ENCODE measurements around the gene IQCH.
"Not testable (repeated sequence)": the region's sequence is repeated elsewhere in the genome, so short reads cannot be mapped to it uniquely, and the experiment has no call there.

IQCH gene

DNA sequence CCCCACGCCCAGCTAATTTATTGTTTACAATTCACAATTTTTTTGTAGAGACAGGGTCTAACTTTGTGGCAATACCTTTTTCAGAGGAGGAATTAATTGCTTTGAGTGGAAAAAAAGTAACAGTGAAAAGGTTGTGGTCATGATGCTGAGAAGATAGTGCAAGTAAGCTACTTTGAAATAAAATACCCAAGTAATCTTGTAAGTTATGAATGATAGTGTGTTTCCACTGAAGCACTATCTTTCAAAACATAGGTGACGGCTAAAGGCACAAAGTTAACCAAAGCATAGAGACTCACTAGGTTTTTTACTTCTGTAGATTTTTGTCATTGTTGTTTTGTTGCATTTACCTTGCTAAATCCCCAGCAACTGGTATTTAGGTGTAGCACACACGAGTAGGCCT lies 165.1 kb downstream of the IQCH start:
- H3K27ac ChIP-seq (ENCODE audit: low read length), result no peak overlapping the region
- no peaks in the 10 kb centered on the region for H3K9me3 ChIP-seq (ENCODE audit: control insufficient read depth in 1 of 2, low read length in 2 of 2)
- peaks cover 0 to 5% of the 10 kb centered on the region in 2 donors for H3K36me3 ChIP-seq (ENCODE audit: control insufficient read depth in 1 of 2, insufficient read depth in 2 of 2, low read length in 2 of 2)
- H3K27me3 ChIP-seq (ENCODE audit: low read depth, low read length), result no peaks in the 10 kb centered on the region
- H3K4me3 ChIP-seq (ENCODE audit: low read depth in 1 of 2, low read length in 2 of 2), result no peak overlapping the region
- H3K4me1 ChIP-seq (ENCODE audit: control insufficient read depth in 1 of 2, insufficient read depth in 2 of 2, low read length in 2 of 2), result no peaks in the 10 kb centered on the region

DNA sequence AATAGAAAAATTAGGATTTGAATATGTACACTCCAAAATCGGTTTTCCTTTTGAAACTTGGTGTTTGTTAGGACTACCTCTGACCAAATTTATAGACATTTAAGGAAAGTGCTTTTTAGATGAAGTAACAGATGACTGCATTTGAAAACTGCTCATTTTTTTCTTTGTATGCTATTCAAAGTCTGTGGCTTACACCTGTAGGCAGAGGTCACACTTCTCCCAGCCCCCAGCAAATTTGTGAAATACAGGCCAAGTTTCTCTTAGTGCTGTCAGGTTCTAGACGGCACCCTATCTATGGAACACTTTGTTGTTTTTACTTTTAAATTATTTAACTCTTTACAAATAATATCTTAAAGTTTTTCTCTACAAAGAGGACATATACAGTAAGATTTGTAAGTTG lies 165.6 kb downstream of the IQCH start:
- no peaks in the 10 kb centered on the region for H3K9me3 ChIP-seq (ENCODE audit: control insufficient read depth in 1 of 2, low read length in 2 of 2)
- no peak overlapping the region for H3K27ac ChIP-seq (ENCODE audit: low read length)
- H3K4me1 ChIP-seq (ENCODE audit: control insufficient read depth in 1 of 2, insufficient read depth in 2 of 2, low read length in 2 of 2), result no peaks in the 10 kb centered on the region
- no peaks in the 10 kb centered on the region for H3K27me3 ChIP-seq (ENCODE audit: low read depth, low read length)
- H3K4me3 ChIP-seq (ENCODE audit: low read depth in 1 of 2, low read length in 2 of 2), result no peak overlapping the region
- H3K36me3 ChIP-seq (ENCODE audit: control insufficient read depth in 1 of 2, insufficient read depth in 2 of 2, low read length in 2 of 2), result peaks cover 0 to 5% of the 10 kb centered on the region in 2 donors

DNA sequence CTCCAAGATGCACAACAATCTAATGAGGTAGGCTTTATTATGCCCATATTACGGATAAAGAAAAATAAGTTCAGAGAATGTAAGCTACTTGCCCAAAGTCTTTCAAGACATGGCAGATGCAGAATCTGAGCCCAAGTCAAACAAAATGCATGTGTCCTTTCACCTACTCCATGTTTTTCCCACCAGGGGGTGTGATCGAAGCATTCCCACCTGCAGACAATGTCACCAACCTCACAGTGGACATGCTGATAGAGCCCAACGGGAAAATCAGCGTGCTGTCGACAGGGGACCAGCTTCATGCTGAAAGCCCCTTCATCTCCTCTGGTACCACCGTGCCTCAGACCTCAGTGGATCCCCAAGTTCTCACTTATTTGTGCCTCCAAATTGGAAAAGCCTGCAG lies 166.5 kb downstream of the IQCH start:
- Histone ChIP-seq H3K27me3 (ENCODE audit: low read depth, low read length) (no peaks in the 10 kb centered on the region), H3K27ac (ENCODE audit: low read length) (no peak overlapping the region), H3K36me3 (ENCODE audit: control insufficient read depth in 1 of 2, insufficient read depth in 2 of 2, low read length in 2 of 2) (peaks cover 0 to 5% of the 10 kb centered on the region in 2 donors), H3K4me3 (ENCODE audit: low read depth in 1 of 2, low read length in 2 of 2) (no peak overlapping the region), H3K4me1 (ENCODE audit: control insufficient read depth in 1 of 2, insufficient read depth in 2 of 2, low read length in 2 of 2) (no peaks in the 10 kb centered on the region), H3K9me3 (ENCODE audit: control insufficient read depth in 1 of 2, low read length in 2 of 2) (no peaks in the 10 kb centered on the region)

DNA sequence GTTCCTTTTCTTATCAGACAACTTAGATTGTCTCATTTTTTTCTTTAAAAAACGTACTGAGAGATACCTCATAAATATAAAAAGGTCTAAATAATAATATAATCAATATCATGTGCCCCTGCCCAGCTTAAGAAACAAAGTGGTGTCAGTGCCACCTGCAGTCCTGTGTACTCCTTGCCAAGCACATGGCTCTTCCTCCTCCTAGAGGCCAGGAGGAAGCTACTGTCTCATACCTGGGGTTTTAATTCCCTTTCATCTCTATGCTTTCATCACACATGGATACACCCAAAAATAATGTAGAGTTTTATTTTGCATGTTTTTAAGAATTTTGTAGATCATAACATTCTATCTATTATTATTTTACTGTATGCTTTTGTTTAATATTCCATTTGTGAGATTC lies 167.7 kb downstream of the IQCH start:
- H3K27me3 ChIP-seq (ENCODE audit: low read depth, low read length), result no peaks in the 10 kb centered on the region
- H3K36me3 ChIP-seq (ENCODE audit: control insufficient read depth in 1 of 2, insufficient read depth in 2 of 2, low read length in 2 of 2), result peaks cover 0 to 5% of the 10 kb centered on the region in 2 donors
- no peaks in the 10 kb centered on the region for H3K4me1 ChIP-seq (ENCODE audit: control insufficient read depth in 1 of 2, insufficient read depth in 2 of 2, low read length in 2 of 2)
- H3K4me3 ChIP-seq (ENCODE audit: low read depth in 1 of 2, low read length in 2 of 2), result no peak overlapping the region
- no peaks in the 10 kb centered on the region for H3K9me3 ChIP-seq (ENCODE audit: control insufficient read depth in 1 of 2, low read length in 2 of 2)
- no peak overlapping the region for H3K27ac ChIP-seq (ENCODE audit: low read length)

- no peaks in the 10 kb centered on the region for H3K27me3 ChIP-seq (ENCODE audit: low read depth, low read length)
- no peak overlapping the region for H3K27ac ChIP-seq (ENCODE audit: low read length)
- no peak overlapping the region for H3K4me3 ChIP-seq (ENCODE audit: low read depth in 1 of 2, low read length in 2 of 2)
- no peaks in the 10 kb centered on the region for H3K36me3 ChIP-seq (ENCODE audit: control insufficient read depth in 1 of 2, insufficient read depth in 2 of 2, low read length in 2 of 2)
- H3K4me1 ChIP-seq (ENCODE audit: control insufficient read depth in 1 of 2, insufficient read depth in 2 of 2, low read length in 2 of 2), result no peaks in the 10 kb centered on the region
- no peaks in the 10 kb centered on the region for H3K9me3 ChIP-seq (ENCODE audit: control insufficient read depth in 1 of 2, low read length in 2 of 2)
Observed at GRCh38 chr15:67433495-67434099, 179.0 kb downstream of the IQCH start.

DNA sequence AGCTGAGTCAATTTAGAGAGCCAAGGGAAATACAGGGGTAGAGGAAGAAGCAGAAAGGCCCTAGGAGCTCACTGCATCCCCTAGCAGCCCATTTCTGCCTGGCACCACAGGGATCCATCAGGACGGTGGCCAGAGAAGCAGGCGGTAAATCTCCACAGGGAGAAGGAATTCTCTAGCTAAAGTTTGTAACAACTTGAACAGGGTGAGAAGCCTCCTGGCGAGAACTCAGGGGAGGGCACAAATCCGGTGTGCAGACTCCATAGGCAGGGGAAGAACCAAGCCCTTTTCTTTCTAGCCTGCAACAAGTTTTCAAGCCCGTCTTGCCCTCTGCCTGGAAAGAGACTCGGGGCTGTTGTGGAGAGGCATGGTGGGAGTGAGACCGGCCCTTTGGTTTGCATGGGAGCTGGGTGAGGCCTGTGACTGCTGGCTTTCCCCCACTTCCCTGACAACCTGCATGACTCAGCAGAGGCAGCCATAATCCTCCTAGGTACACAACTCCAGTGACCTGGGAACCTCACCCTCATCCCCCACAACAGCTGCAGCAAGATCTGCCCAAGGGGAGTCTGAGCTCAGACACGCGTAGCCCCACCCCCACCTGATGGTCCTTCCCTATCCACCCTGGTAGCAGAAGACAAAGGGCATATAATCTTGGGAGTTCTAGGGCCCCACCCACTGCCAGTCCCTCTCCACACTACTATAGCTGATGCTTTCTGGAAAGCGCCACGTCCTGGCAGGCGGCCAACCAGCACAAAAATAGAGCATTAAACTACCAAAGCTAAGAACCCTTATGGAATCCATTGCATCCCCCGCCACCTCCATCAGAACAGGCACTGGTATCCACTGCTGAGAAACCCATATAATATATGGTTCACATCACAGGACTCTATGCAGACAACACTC lies 182.0 kb downstream of the IQCH start:
- not testable (repeated sequence) for H3K27ac ChIP-seq (ENCODE audit: low read length); H3K4me1 ChIP-seq (ENCODE audit: control insufficient read depth in 1 of 2, insufficient read depth in 2 of 2, low read length in 2 of 2); H3K4me3 ChIP-seq (ENCODE audit: low read depth in 1 of 2, low read length in 2 of 2); H3K36me3 ChIP-seq (ENCODE audit: control insufficient read depth in 1 of 2, insufficient read depth in 2 of 2, low read length in 2 of 2); H3K27me3 ChIP-seq (ENCODE audit: low read depth, low read length); H3K9me3 ChIP-seq (ENCODE audit: control insufficient read depth in 1 of 2, low read length in 2 of 2)

DNA sequence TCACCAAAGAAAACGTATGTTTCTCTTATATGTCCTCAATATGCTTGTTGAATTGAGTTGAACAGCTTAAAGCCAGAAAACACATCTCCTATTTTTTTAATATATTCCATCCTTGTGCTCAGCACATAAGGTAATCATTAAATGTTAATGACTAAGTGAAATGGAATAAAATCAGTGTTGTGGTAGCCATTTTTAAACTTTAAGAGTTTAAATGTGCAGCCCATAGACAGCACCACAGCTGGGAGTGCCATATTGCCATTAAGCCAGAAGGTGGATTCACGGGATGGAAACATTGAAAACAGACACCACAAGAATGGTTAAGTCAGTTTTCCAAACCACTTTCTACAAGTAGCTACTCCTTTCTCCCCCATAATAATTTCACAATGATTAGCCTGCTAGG lies 189.5 kb downstream of the IQCH start:
- H3K4me1 ChIP-seq (ENCODE audit: control insufficient read depth in 1 of 2, insufficient read depth in 2 of 2, low read length in 2 of 2), result no peaks in the 10 kb centered on the region
- no peaks in the 10 kb centered on the region for H3K36me3 ChIP-seq (ENCODE audit: control insufficient read depth in 1 of 2, insufficient read depth in 2 of 2, low read length in 2 of 2)
- H3K27me3 ChIP-seq (ENCODE audit: low read depth, low read length), result no peaks in the 10 kb centered on the region
- no peaks in the 10 kb centered on the region for H3K9me3 ChIP-seq (ENCODE audit: control insufficient read depth in 1 of 2, low read length in 2 of 2)
- no peak overlapping the region for H3K27ac ChIP-seq (ENCODE audit: low read length)
- H3K4me3 ChIP-seq (ENCODE audit: low read depth in 1 of 2, low read length in 2 of 2), result no peak overlapping the region

DNA sequence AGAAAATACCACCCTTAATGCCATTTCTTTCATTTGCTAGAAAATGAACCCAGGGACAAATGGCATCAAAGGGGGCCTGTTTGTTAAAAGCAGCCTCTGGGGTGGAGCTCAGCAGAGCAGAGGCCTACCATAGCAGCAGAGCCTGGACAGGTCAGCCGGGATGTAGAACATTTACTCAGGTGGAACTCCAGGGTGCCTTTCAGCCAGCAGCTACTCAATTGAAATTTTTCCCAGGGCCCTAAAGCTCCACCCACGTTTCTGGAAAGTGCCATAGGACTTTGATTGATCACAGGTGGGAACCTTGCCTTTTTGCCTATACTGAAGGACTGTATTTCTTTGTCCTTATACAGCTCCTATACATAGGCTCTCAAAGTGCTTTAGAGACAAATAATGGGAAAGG lies 191.9 kb downstream of the IQCH start:
- Histone ChIP-seq H3K27ac (ENCODE audit: low read length) (no peak overlapping the region), H3K4me1 (ENCODE audit: control insufficient read depth in 1 of 2, insufficient read depth in 2 of 2, low read length in 2 of 2) (no peaks in the 10 kb centered on the region), H3K9me3 (ENCODE audit: control insufficient read depth in 1 of 2, low read length in 2 of 2) (no peaks in the 10 kb centered on the region), H3K36me3 (ENCODE audit: control insufficient read depth in 1 of 2, insufficient read depth in 2 of 2, low read length in 2 of 2) (no peaks in the 10 kb centered on the region), H3K27me3 (ENCODE audit: low read depth, low read length) (no peaks in the 10 kb centered on the region), H3K4me3 (ENCODE audit: low read depth in 1 of 2, low read length in 2 of 2) (no peak overlapping the region)

DNA sequence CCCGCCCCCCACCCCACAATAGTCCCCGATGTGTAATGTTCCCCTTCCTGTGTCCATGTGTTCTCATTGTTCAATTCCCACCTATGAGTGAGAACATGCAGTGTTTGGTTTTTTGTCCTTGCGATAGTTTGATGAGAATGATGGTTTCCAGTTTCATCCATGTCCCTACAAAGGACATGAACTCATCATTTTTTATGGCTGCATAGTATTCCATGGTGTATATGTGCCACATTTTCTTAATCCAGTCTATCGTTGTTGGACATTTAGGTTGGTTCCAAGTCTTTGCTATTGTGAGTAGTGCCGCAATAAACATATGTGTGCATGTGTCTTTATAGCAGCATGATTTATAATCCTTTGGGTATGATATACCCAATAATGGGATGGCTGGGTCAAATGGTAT lies 193.8 kb downstream of the IQCH start:
- not testable (repeated sequence) for H3K4me3 ChIP-seq (ENCODE audit: low read depth in 1 of 2, low read length in 2 of 2); H3K27ac ChIP-seq (ENCODE audit: low read length); H3K27me3 ChIP-seq (ENCODE audit: low read depth, low read length); H3K4me1 ChIP-seq (ENCODE audit: control insufficient read depth in 1 of 2, insufficient read depth in 2 of 2, low read length in 2 of 2); H3K36me3 ChIP-seq (ENCODE audit: control insufficient read depth in 1 of 2, insufficient read depth in 2 of 2, low read length in 2 of 2); H3K9me3 ChIP-seq (ENCODE audit: control insufficient read depth in 1 of 2, low read length in 2 of 2)

- H3K27ac ChIP-seq (ENCODE audit: low read length), result not testable (repeated sequence)
Observed at GRCh38 chr15:67453703-67454102, 199.1 kb downstream of the IQCH start.

DNA sequence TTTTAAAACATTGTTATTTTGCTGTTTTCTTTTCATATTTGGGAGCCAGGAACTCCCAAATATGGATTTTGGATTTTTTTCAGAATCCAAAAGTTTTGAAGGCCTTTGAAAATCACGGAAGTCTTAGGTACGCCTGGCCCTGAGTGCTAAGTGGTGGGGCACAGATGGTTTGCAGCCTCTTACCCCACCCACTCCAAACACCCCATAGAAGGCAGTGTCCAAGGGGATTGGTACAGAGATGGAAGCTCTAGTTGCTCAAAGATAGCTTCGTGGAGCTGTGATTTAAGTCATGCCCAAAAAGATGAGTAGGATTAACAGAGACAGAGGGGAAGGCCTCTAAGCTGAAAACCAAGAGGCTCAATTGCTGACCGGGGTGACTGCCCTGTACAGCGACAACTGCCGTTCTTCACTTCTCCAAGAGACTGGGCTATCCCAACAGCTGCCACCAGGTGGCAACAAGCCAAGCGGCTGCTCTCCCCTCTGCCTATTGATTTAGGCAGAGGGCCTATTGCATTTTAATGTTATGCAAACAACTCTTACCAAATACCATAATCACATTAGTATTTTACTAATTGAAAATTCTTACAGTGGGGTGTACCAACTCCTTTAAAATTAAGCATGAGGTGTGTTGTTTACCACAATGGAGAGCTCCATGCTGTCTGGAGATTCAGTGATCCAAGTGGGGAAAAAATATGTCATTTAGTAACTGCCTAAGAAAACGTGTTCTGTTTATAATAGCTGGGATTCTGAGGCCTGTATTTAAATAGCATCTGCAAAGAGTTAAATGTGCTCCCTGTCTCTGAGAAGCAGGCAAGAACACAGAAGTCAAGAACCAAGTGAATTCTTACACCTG lies 202.3 kb downstream of the IQCH start:
- no peaks in the 10 kb centered on the region for H3K9me3 ChIP-seq (ENCODE audit: control insufficient read depth in 1 of 2, low read length in 2 of 2)
- no peaks in the 10 kb centered on the region for H3K4me1 ChIP-seq (ENCODE audit: control insufficient read depth in 1 of 2, insufficient read depth in 2 of 2, low read length in 2 of 2)
- no peaks in the 10 kb centered on the region for H3K27me3 ChIP-seq (ENCODE audit: low read depth, low read length)
- H3K4me3 ChIP-seq (ENCODE audit: low read depth in 1 of 2, low read length in 2 of 2), result no peak overlapping the region
- no peak overlapping the region for H3K27ac ChIP-seq (ENCODE audit: low read length)
- peaks cover 0 to 5% of the 10 kb centered on the region in 2 donors for H3K36me3 ChIP-seq (ENCODE audit: control insufficient read depth in 1 of 2, insufficient read depth in 2 of 2, low read length in 2 of 2)

More at GRCh38 chr15:67453703-67454102, 199.1 kb downstream of the IQCH start:
- H3K27me3 ChIP-seq (ENCODE audit: low read depth, low read length); H3K9me3 ChIP-seq (ENCODE audit: control insufficient read depth in 1 of 2, low read length in 2 of 2); H3K4me3 ChIP-seq (ENCODE audit: low read depth in 1 of 2, low read length in 2 of 2); H3K36me3 ChIP-seq (ENCODE audit: control insufficient read depth in 1 of 2, insufficient read depth in 2 of 2, low read length in 2 of 2); H3K4me1 ChIP-seq (ENCODE audit: control insufficient read depth in 1 of 2, insufficient read depth in 2 of 2, low read length in 2 of 2): not testable (repeated sequence)
